ENCODE results near the gene AGFG2. TPM values are rescaled to one million over a fixed set of nuclear protein-coding genes. Genes with fewer than 3 reads are reported as not detected.

Gene AGFG2
- polyA plus RNA-seq, 1 donor, result 10.4 TPM

DNA sequence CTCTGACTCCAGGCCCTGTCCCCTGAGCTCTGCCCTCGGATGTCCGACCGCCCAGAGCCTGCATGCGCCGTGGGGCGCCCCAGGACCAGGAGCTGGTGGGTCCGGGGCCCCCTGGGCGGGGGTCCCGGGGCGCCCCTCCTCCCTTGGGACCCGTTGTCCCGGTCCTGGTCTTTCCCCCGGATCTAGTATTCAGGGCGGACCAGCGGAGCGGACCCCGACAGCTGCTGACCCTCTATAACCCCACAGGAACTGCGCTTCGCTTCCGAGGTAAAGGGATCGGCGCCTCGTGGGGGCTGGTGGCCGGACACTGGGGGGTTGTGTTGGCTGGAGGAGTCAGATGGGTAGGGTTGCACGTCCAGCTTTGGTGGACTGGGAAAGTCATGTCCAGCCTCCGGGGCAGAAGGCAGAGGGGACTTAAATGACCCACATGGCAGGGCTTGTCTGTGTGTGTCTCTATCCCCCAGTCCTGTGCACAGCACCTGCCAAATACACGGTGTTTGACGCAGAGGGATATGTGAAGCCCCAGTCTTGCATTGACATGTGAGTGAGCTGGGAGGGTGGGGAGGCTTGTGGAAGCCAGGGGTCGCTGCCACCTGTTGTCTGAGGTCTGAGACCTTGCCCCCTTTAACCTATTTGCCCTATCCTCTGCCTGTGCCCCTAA, 73.9 kb downstream of the AGFG2 start:
- no peak for DNase-seq (ENCODE audit: low read depth)

DNA sequence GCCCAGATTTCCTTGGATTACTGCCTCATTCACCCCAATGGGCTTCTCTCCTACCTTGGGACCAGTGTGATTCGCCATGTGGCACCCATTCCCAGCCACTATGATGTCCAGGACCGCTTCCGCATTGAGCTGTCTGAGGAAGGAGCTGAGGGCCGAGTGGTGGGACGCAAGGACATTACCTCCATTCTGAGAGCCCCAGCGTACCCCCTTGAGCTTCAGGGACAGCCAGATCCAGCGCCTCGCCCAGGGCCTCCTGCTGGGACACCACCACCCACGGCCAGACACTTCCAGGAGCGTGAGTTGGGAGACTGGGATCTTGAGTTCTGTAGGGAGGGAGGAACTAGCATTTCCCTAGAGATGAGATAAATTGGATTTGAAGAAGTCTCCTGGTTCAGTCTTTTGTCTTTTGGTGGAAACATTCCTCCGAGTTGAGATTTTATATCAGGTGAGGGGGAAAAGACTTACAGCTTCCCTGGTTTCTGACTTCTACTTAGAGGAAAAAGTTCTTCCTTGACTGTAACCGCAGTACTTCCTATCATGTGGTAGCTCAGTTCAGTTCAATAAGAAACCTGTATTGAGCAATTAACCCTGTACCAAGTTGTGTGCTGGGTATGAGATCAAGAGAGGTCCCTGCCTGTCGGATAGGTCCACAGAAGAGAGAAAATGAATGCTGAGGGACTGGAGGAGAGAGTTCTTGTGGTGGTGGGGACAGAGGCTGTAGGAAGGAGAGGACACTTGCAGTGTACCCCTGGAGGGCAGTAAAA, 74.6 kb downstream of the AGFG2 start:
- DNase-seq (ENCODE audit: low read depth), result no peak

DNA sequence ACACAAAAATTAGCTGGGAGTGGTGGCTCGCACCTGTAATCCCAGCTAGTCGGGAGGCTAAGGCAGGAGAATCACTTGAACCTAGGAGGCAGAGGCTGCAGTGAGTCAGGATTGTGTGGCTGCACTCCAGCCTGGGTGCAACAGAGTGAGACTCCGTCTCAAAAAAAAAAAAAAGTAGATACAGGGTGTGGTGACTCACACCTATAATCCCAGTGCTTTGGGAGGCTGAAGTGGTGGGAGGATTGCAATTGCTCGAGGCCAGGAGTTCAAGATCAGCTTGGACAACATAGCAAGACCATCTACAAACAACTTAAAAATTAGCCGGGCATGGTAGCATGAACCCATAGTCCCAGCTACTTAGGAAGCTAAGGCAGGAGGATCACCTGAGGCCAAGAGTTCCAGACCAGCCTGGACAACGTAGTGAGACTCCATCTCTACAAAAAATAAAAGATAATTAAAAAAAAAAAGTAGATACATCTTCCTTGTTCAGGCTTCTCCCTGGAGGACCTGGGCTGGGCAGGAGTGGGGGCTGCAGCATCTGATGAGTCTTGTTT, 75.4 kb downstream of the AGFG2 start:
- no peak for DNase-seq (ENCODE audit: low read depth)

Other genes with a start within 250 kb of the AGFG2 start
- gene SPDYE3, start 231.5 kb upstream of the AGFG2 start, polyA plus RNA-seq (ENCODE audit: insufficient read length), result 5.7 TPM
- gene PILRB, start 181.1 kb upstream of the AGFG2 start, polyA plus RNA-seq (ENCODE audit: insufficient read length), result 20.7 TPM
- gene PILRA, start 165.7 kb upstream of the AGFG2 start, polyA plus RNA-seq (ENCODE audit: insufficient read length), result 2.6 TPM
- 5.9 TPM for gene ZCWPW1, start 110.5 kb upstream of the AGFG2 start, polyA plus RNA-seq (ENCODE audit: insufficient read length)
- gene MEPCE, start 109.4 kb upstream of the AGFG2 start, polyA plus RNA-seq (ENCODE audit: insufficient read length), result 34.2 TPM
- gene PPP1R35, start 102.7 kb upstream of the AGFG2 start, polyA plus RNA-seq (ENCODE audit: insufficient read length), result 16.7 TPM
- 1.7 TPM for gene SPACDR, start 74.9 kb upstream of the AGFG2 start, polyA plus RNA-seq (ENCODE audit: insufficient read length)
- gene TSC22D4, start 60.0 kb upstream of the AGFG2 start, polyA plus RNA-seq (ENCODE audit: insufficient read length), result 49.8 TPM
- 1.8 TPM for gene NYAP1, start 55.3 kb upstream of the AGFG2 start, polyA plus RNA-seq (ENCODE audit: insufficient read length)
- gene SAP25, start 34.7 kb downstream of the AGFG2 start, polyA plus RNA-seq (ENCODE audit: insufficient read length), result 3.5 TPM
- gene LRCH4, start 46.9 kb downstream of the AGFG2 start, polyA plus RNA-seq (ENCODE audit: insufficient read length), result 25.3 TPM
- gene FBXO24, start 47.1 kb downstream of the AGFG2 start, polyA plus RNA-seq (ENCODE audit: insufficient read length), result 1.0 TPM
- 224 TPM for gene PCOLCE, start 63.2 kb downstream of the AGFG2 start, polyA plus RNA-seq (ENCODE audit: insufficient read length)
- gene MOSPD3, start 73.3 kb downstream of the AGFG2 start, polyA plus RNA-seq (ENCODE audit: insufficient read length), result 17.1 TPM
- gene TFR2, start 102.3 kb downstream of the AGFG2 start, polyA plus RNA-seq (ENCODE audit: insufficient read length), result 0.90 TPM
- gene ACTL6B, start 117.2 kb downstream of the AGFG2 start, polyA plus RNA-seq (ENCODE audit: insufficient read length), result not detected
- 139 TPM for gene GNB2, start 134.5 kb downstream of the AGFG2 start, polyA plus RNA-seq (ENCODE audit: insufficient read length)
- gene GIGYF1, start 155.0 kb downstream of the AGFG2 start, polyA plus RNA-seq (ENCODE audit: insufficient read length), result 30.2 TPM
- gene POP7, start 166.9 kb downstream of the AGFG2 start, polyA plus RNA-seq (ENCODE audit: insufficient read length), result 21.0 TPM
- 0.18 TPM for gene EPO, start 181.3 kb downstream of the AGFG2 start, polyA plus RNA-seq (ENCODE audit: insufficient read length)
- not detected for gene ZAN, start 194.4 kb downstream of the AGFG2 start, polyA plus RNA-seq (ENCODE audit: insufficient read length)